IPS-NIHi7 (cell line): ENCODE measurements around the gene ZSWIM1.
A peak's percentile ranks its signal among the peaks of the same experiment; 100 is the strongest.

Experiments
- DNase-seq: peaks from one replicate; pipeline ENCODE4 v3.0.0; 2012; ENCODE audit warnings: mixed read lengths; ENCODE audit errors: extremely low spot score

ZSWIM1 gene

DNA sequence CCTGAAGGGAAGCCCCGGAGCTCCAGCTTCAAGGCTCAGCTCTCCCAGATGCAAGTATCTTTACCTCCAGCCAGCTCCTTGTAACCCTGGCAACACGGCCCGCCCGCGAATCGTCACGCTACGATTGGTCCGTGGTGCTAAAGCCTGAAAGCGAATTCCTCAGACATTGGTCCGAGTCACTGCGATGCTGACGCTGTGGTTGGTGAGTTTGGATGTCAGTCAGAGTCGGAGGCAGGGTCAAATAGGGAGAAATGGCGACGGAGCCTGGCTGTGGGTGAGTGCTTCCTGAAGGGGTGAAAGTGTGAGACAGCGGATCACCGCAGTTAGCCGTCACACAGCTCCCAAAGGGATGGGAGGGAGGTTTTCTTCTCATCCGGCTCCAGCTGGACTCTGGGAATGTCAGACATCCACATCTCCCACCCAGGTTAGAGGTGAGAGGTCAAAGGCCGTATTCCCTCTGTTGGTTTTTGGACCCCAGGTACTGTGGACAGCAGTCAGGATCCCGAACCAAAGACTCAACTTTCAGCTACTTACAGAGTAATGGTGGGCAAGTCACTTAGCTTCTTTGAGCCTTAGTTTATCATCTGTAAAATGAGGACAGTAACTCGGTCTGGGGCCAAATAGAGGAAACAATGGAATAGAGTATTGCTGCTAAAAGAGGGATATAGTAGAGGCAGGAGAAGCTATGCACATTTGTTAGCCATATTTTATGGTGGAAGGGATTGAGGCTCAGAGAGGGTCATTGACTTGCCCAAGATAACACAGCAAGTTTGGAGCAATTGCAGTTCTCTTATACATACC lies at the start of gene ZSWIM1:
TSS of gene ZSWIM1 (plus strand) at position 240 of the 801 bp plus-strand sequence. CDS start 1,366 bp downstream, outside the sequence.
- peak; percentile 99 for DNase-seq

DNA sequence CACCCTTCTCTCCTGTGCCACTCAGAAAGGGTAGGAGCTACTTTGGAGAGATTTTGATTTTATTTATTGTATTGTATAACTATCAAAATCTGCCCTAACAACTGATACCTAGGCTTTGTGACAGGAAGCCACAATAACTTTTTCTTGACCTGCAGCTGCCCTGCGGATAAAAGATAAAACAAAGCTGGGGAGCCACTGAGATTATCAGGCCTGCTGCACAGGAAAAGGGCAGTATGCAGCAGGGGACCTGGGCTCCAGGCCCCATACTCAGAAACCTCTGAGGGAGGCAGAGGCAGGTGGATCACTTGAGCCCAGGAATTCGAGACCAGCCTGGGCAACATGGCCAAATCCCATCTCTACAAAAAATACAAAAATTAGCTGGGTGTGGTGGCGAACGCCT lies 48.4 kb upstream of the ZSWIM1 start:
- DNase-seq: no peak

DNA sequence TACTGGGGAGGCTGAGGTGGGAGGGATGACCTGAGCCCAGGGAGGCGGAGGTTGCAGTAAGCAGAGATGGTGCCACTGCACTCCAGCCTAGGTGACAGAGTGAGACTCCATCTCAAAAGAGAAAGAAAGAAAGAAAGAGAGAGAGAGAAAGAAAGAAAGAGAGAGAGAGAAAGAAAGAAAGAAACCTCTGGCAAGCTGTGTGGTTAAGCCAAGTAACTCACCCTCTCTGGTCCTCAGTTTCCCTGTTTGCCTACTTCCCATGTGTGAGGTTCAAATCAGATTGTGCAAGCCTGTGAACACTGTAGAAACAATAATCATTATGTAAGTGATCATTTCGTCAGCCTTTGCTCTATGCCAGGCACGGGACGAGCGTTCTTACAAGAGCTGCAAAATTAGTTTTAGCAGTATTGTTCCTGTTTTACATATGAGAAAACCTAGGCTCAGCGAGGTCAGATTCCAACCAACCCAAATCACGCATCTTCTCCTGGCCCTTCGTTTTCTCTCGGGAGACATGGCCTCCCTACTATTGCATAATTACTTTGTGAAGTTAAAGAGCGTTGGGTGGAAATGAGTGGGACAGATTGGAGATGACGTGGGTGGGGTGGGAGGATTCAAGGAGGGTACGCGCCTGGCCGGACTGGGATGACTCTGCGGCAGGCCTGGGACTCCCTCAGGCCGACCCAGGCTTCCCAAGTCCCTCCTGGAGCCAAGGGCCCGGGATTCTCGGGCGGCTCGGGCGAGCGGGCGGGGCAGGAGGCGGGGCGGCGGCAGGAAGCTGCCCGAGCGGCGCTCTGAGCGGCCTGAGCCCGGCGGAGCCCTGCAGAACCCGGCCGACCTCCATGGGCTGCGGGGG lies 47.8 kb upstream of the ZSWIM1 start, which contains the start of gene SNX21:
TSS of gene SNX21 (plus strand) at position 770 of the 853 bp plus-strand sequence. CDS start 121 bp downstream, outside the sequence.
- peak; percentile 90 for DNase-seq

DNA sequence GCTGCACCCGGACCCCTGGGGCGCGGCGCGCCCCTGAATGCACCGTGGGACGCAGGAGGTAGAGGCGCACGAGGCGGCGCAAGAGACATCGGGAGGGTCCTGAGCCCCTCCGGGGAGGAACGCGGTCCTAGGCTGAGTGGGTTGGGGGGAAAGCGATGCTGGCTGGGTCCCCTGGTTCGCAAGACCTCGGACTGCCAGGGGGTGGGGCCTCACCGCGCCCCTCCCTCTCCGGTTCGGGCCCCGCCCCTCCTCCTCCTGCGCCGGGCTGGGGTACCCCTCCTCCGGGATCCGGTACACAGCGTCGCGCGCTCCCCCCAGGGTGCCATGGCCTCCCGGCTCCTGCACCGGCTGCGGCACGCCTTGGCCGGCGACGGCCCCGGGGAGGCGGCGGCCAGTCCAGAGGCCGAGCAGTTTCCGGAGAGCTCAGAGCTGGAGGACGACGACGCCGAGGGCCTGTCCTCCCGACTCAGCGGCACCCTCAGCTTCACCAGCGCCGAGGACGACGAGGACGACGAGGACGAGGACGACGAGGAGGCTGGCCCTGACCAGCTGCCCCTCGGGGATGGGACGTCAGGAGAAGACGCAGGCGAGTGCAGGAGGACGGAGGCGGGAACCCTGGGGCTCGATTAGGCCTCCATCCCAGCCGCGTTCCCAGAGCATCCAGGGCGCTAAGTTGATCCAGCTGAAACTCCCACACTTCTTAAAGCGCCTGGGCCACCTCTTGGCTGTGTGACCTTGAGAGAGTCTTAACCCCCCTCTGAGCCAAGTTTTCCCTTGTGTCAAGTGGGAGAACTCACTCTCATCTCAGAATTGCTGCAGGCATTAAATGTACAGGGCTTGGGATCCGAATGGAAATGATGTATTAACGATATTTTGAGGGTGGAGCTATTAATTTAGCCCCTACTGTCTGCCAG lies 46.9 kb upstream of the ZSWIM1 start:
- peak; percentile 94 for DNase-seq

DNA sequence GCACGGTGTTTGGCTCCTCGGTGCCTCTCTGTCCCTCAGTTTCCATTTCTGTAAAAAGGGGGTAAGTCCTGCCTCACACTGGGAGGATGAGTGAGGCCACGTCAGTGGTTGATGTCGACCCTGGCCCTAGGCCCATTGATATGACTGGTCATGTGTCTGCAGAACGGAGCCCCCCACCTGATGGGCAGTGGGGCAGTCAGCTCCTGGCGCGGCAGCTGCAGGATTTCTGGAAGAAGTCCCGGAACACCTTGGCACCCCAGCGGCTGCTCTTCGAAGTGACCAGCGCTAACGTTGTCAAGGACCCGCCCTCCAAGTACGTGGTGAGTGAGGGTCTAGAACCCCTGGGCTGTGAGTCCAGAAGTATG lies 46.2 kb upstream of the ZSWIM1 start:
- DNase-seq: no peak

DNA sequence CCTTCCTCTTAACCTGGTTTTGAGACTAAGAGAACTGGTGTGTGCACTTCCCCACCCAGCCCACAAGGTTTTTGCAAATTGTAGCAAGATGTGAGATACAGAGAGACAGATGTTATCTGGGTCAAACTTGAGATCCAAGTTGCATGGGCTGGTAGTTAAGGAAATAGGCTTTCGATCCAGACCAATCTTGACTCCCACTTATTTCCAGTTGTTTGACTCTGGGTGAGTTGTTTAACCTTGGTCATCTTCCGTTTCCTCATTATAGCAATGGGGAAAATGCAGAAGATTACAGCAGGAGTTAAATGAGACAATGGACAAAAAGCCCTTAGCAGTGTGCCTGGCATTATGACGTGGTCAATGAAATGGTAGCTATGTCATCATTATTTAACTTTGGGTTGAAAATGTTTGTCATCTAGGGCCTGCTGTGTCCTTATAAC lies 45.7 kb upstream of the ZSWIM1 start:
- DNase-seq: no peak

DNA sequence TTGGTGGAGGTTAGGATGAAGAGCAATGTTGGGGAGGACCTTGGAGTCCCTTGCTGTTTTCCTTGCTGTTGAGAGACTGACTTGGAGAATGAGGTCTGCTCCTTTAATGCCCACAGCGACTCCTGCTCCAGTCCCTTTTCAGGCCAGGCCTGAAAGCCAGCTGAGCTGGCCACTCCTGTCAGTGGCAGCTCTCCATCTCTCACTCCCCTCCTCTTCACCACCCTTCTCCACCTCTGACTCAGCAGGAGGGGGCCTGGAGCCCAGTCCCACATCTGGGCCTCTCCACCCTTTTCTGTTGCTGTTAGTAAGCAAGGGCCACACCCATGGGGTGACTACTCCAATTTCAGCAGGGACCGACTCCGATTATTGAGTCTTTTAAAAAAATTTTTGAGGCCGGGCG lies 45.2 kb upstream of the ZSWIM1 start:
- DNase-seq: no peak

DNA sequence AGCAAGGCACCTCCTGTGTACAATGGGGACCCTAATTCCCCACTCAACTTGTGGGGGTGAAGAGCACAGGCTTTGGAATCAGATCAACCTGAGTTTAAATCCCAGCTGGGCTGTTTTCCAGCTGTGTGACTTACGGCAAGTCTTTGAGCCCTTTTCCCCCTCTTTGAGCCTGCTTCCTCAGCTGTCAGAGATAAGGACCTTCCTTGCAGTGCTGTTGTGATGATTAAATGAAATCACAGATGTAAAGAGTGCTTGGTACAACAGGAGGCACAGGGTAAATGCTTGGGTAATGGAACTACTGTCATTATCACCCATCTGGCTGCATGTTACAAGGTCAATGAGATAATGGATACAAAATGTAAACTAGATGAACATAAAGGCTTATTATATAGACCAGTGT lies 44.2 kb upstream of the ZSWIM1 start:
- DNase-seq: no peak

DNA sequence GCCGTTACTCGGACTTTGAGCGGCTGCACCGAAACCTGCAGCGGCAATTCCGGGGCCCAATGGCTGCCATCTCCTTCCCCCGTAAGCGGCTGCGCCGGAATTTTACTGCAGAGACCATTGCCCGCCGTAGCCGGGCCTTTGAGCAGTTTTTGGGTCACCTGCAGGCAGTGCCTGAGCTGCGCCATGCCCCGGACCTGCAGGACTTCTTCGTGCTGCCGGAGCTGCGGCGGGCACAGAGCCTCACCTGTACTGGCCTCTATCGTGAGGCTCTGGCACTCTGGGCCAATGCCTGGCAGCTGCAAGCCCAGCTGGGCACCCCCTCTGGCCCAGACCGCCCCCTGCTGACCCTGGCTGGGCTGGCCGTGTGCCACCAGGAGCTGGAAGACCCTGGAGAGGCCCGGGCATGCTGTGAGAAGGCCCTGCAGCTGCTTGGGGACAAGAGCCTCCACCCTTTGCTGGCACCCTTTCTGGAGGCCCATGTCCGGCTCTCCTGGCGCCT lies 40.3 kb upstream of the ZSWIM1 start:
- no peak for DNase-seq

DNA sequence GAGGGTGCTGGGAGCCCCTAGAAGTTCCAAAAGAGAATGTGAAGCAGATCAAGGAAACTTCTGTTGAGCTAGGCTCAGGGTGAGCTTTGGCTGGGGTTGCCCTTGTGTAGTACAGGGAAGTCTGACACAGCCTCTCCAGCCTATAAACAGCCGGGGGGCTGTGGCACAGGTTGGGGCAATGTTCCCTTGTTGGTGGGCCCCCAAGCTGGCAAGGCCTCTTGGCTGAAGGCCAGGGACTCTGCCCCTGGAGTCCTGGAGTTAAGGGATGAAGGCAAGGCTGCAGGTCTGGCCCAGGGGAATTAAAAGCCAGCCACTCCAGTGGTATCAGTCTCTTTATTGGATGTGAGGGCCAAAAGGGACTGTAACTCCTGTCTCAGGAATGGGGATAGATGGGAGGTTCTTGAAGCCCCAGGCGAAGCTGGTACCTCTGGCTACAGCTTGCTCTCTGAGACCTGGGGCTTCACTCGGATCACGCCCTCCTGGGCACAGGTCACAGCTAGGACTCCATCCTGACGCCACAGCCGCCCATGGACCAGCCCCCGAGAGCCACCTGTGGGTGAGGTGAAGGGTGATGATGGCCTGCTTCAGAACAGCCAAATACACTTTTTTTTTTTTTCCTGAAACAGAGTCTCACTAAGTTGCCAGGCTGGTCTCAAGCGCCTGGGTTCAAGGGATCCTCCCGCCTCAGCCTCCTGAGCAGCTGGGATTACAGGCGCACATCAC lies 39.5 kb upstream of the ZSWIM1 start:
- no peak for DNase-seq

DNA sequence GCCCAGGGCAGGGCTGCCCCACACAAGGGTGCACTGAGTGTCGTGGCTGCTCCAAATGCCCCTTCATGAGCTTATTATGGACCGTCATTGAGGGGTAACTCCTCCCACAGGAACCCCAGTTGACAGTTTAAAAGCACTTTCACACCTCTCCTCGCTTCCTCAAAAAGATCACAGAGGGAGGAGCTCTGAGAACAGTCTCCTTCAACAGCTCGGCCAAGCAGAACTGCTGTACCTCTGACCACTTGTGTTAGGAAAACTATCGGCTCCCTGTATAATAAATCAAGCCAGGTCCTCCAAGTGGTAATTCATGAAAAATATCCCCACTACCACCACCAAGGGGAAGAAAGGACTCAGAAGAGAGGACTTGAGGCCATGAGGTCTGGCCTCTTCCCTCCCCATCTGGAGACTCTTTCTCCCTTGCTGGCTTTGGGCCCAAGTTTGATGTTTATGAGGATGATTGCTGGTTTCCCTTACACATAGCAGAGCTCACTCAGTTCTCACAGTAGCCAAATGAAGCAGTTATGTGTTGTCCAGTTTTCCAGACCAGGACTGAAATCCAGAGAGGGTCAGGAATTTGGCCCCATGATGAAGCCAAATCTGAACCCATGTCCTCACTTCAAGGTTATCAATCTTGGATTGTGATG lies 38.7 kb upstream of the ZSWIM1 start:
- no peak for DNase-seq

DNA sequence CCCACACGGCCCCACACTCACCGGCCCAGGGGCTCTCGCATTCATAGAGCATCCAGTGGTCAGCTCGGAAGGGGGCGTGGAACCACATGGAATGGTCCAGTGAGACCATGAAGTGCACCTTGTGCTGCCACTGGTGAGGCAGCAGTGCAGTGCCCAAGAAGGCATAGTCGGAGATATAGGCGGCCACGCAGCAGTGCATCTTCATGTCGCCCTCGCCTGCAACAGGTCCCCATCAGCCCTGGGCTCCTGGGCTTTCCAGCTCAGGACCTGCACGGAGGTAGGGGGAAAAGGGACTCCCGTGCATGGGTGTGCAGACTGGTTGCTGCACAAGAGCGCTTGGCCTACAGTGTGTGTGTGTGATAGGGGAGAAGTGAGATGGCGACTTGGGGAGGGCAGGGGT lies 37.5 kb upstream of the ZSWIM1 start:
- DNase-seq: no peak

DNA sequence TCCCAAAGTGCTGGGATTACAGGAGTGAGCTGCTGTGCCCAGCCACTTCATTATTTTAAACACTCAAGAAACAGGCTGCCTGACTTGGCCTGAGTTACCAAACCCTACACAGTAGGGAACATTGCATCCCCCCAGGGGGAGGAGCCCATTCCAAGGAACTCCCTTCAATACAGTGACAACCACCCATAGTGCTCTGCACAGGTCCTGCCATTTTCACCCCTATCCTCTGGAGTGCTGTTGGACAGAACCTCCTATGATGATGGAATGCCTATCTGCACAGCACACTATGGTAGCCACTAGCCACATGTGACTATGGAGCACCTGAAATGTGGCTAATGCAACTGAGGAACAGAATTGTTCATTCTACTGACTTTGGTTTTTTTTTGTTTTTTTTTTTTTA lies 35.6 kb upstream of the ZSWIM1 start:
- DNase-seq: no peak

DNA sequence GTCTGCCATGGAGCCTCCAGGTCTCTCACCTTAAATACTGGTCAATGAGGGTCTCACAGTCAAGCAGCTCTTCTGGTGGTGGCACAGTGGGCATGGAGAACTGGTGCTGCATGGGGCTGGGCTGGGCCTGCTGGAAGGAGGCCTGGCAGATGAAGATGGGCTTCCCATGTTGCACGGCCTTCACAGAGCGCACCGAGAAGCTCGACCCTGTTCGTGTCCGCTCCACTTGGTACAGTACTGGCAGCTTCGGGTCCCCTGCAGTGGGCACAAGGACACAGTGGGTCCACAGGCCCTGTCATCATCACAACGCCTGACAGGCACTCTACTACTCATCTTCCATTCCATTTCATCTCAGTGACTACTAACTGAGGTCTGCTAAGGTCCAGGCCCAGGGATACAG lies 32.6 kb upstream of the ZSWIM1 start:
- DNase-seq: no peak

DNA sequence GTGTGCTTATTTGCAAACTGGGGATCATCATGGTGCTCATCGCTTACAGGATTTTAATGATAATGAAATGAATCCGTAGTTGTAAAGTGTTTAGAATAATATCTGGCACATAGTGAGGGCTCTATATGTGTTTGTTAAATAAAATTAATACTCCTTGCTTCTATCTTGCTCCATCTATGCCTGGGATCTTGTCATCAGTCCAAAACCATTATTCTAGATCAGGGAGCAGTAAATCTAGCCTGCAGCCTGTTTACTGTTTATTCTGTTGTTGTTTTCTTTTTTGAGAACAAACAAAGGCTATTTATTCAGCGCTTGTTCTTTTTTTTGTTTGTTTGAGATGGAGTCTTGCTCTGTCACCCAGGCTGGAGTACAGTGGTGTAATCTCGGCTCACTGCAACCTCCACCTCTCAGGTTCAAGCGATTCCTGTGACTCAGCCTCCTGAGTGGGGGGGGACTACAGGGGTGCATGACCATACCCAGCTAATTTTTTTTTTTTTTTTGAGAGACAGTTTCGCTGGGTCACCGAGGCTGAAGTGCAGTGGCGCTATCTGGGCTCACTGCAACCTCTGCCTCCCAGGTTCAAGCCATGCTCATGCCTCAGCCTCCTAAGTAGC lies 32.0 kb upstream of the ZSWIM1 start:
- no peak for DNase-seq

DNA sequence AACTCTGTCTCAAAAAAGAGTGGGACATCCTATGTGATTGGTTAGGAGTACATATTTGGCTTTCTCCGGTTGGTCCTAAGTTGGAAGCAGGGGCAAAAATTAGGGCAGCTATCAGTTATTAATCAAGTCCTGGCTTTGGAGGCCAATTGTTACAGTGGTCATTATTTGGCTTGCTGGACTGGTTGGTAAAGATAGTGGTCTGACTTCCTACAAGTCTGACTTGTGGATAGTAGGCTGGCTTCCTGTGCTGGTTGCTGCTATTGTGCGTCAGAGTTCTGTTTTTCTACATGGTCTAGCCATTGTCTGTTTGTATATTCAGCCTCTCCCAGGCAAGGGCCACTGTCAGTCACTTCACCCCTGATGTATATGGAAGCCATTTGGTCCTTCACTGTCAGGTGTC lies 30.8 kb upstream of the ZSWIM1 start:
- DNase-seq: no peak

DNA sequence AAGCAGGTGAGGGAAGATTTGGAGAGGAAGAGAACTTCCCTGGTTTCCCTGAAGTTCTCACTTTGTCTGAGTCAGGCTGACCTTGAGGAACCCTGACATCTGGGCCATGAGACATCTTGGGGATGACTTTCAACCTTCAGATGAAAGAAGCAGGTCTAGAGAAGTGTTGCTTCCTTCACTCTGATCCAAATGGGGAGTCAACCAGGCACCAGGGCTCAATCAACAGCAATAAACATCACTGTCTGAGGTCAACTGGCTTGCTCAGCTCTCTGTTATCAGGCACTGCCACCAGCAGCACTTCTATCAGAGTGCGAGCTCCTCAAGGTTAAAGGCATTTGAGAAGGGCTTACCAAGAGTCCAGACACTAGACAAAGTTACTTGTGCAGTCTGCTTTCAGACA lies 30.1 kb upstream of the ZSWIM1 start:
- no peak for DNase-seq

DNA sequence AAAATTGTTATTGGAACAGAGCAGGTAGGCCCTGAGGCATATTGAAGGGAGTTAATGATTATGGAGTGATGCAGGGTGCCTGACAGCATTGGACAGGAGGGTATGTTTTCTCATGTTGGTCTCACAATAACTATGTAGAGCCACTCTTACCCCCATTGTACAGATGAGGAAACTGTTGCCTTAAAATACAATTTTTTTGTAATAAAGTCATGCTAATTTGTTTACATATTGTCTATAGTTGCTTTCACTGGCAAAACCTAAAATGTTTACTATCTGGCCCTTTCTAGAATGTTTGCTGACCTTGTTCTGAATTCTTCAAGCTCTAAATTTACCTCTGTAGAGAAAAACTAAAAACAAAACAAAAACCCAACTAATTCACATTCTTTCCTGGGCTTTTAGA lies 29.5 kb upstream of the ZSWIM1 start:
- DNase-seq: no peak

DNA sequence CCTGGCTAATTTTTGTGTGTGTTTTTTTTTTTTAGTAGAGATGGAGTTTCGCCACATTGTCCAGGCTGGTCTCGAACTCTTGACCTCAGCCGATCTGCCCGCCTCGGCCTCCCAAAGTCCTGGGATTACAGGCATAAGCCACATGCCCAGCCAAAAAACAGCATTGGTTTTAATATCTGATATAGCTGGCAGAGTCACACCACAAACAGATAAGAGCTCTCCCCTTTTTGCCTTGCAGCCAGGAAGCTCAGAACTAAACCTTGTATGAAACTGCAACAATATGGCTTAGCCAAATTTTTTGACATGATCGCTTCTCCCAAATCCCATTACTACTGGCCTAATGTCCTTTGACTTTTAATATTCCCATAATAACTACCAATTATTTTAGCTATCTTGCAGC lies 28.7 kb upstream of the ZSWIM1 start:
- no peak for DNase-seq

DNA sequence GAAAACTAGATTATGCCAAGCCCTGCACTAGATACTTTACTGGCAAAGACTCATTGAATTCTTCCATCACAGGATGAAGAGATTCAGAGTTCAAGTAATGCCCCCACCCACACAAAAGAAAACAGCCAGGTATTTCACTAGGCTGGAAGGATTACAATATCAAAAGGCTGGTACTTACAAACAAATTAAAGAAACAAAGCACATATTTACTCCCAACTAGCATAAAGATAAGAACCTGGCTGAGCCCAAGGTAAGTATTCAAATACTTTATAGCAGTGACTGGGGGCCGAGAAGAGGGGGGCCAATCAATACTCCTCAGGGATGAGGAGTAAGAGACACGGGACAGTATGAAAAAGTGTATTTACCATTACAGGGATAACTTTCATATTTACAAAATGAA lies 27.5 kb upstream of the ZSWIM1 start:
- peak; percentile 48 for DNase-seq
